Effector memory CD4-positive, alpha-beta T cell (primary cell): ENCODE results near the gene MYBPH.

Experiments used
- DNase-seq, 3 donors: peaks; one replicate each; pipeline ENCODE4 v3.0.0-alpha.2; 2020
- H3K27ac ChIP-seq: 2 replicates; pipeline ENCODE4 v1.7.0; 2013; ENCODE audit warnings: mild to moderate bottlenecking, low read length, moderate library complexity; ENCODE audit not compliant: insufficient read depth, poor library complexity, severe bottlenecking
- H3K27me3 ChIP-seq: replicated peaks from 2 replicates; pipeline ENCODE4 v1.7.0; 2013; ENCODE audit warnings: mild to moderate bottlenecking, low read length; ENCODE audit not compliant: insufficient read depth, control insufficient read depth, poor library complexity, severe bottlenecking
- H3K36me3 ChIP-seq: 2 replicates; pipeline ENCODE4 v1.7.0; 2013; ENCODE audit warnings: mild to moderate bottlenecking, low read length, moderate library complexity; ENCODE audit not compliant: control insufficient read depth, insufficient read depth
- H3K4me1 ChIP-seq: 2 replicates; pipeline ENCODE4 v1.7.0; 2013; ENCODE audit warnings: low read length, mild to moderate bottlenecking; ENCODE audit not compliant: control insufficient read depth, insufficient read depth, poor library complexity, severe bottlenecking
- H3K4me3 ChIP-seq: 2 replicates; pipeline ENCODE4 v1.7.0; 2013; ENCODE audit warnings: low read length, low read depth, mild to moderate bottlenecking; ENCODE audit not compliant: insufficient read depth, poor library complexity, severe bottlenecking
- H3K9me3 ChIP-seq: 2 replicates; pipeline ENCODE4 v1.7.0; 2013; ENCODE audit warnings: mild to moderate bottlenecking, low read length, moderate library complexity; ENCODE audit not compliant: control insufficient read depth

The MYBPH gene

GRCh38 chr1:203214871-203215270 is 39.2 kb upstream of the MYBPH start:
- Histone ChIP-seq H3K9me3 (no peaks in the 10 kb centered on the region), H3K27ac (no peak overlapping the region), H3K4me3 (no peak overlapping the region), H3K4me1 (no peaks in the 10 kb centered on the region), H3K27me3 (no peaks in the 10 kb centered on the region), H3K36me3 (no peaks in the 10 kb centered on the region)
- no peak for DNase-seq

- H3K9me3 ChIP-seq, result no peaks in the 10 kb centered on the region
Measured at GRCh38 chr1:203213126-203213525, 37.5 kb upstream of the MYBPH start.

DNA sequence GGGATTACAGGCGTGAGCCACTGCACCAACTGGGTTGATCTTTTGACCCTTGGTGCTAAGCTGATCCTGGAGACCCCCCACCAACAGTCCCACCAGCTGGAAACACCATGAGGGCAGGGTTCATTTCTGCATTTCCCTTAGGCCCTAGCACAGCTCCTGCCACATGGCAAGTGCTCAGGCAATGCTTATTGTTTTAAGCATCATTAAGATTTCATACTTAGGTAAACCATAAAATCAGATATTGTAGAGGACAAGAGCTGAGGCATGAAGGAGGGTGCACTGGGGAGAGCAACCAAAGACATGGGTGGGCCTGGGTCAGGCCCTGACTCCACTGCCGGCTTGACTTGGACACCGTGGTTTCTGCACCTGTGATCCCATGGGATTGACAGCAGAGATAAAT is 36.2 kb upstream of the MYBPH start:
- Histone ChIP-seq H3K4me3 (no peak overlapping the region), H3K36me3 (no peaks in the 10 kb centered on the region), H3K4me1 (no peaks in the 10 kb centered on the region), H3K27ac (no peak overlapping the region), H3K27me3 (no peaks in the 10 kb centered on the region), H3K9me3 (no peaks in the 10 kb centered on the region)
- DNase-seq, result no peak

More at GRCh38 chr1:203213126-203213525, 37.5 kb upstream of the MYBPH start:
- H3K27ac ChIP-seq, result no peak overlapping the region
- H3K4me3 ChIP-seq, result no peak overlapping the region
- no peaks in the 10 kb centered on the region for H3K4me1 ChIP-seq
- H3K36me3 ChIP-seq, result no peaks in the 10 kb centered on the region
- DNase-seq, result no peak
- H3K27me3 ChIP-seq, result no peaks in the 10 kb centered on the region

- Histone ChIP-seq H3K9me3 (no peaks in the 10 kb centered on the region), H3K4me3 (no peak overlapping the region), H3K36me3 (no peaks in the 10 kb centered on the region), H3K27ac (no peak overlapping the region), H3K4me1 (no peaks in the 10 kb centered on the region), H3K27me3 (no peaks in the 10 kb centered on the region)
- DNase-seq, result no peak
Measured at GRCh38 chr1:203210988-203211387, 35.4 kb upstream of the MYBPH start.

- Histone ChIP-seq H3K4me3 (no peak overlapping the region), H3K27me3 (no peaks in the 10 kb centered on the region), H3K36me3 (no peaks in the 10 kb centered on the region), H3K9me3 (no peaks in the 10 kb centered on the region), H3K4me1 (no peaks in the 10 kb centered on the region), H3K27ac (no peak overlapping the region)
- DNase-seq, result no peak
Measured at GRCh38 chr1:203210350-203210749, 34.7 kb upstream of the MYBPH start.

- no peaks in the 10 kb centered on the region for H3K36me3 ChIP-seq
- H3K27ac ChIP-seq, result no peak overlapping the region
- no peak overlapping the region for H3K4me3 ChIP-seq
- DNase-seq, result no peak
- no peaks in the 10 kb centered on the region for H3K9me3 ChIP-seq
- H3K27me3 ChIP-seq, result no peaks in the 10 kb centered on the region
- H3K4me1 ChIP-seq, result no peaks in the 10 kb centered on the region
Measured at GRCh38 chr1:203208181-203208580, 32.6 kb upstream of the MYBPH start.

- Histone ChIP-seq H3K4me3 (no peak overlapping the region), H3K27me3 (no peaks in the 10 kb centered on the region), H3K27ac (no peak overlapping the region), H3K36me3 (no peaks in the 10 kb centered on the region), H3K9me3 (no peaks in the 10 kb centered on the region), H3K4me1 (no peaks in the 10 kb centered on the region)
- no peak for DNase-seq
Measured at GRCh38 chr1:203207751-203208150, 32.1 kb upstream of the MYBPH start.

GRCh38 chr1:203206129-203206687 is 30.6 kb upstream of the MYBPH start:
- Histone ChIP-seq H3K4me3 (no peak overlapping the region), H3K9me3 (no peaks in the 10 kb centered on the region), H3K4me1 (no peaks in the 10 kb centered on the region), H3K27me3 (no peaks in the 10 kb centered on the region), H3K36me3 (no peaks in the 10 kb centered on the region), H3K27ac (no peak overlapping the region)
- no peak for DNase-seq

GRCh38 chr1:203204756-203205155 is 29.1 kb upstream of the MYBPH start:
- Histone ChIP-seq H3K27me3 (no peaks in the 10 kb centered on the region), H3K9me3 (no peaks in the 10 kb centered on the region), H3K27ac (no peak overlapping the region), H3K4me1 (no peaks in the 10 kb centered on the region), H3K36me3 (no peaks in the 10 kb centered on the region), H3K4me3 (no peak overlapping the region)
- DNase-seq, result no peak

- Histone ChIP-seq H3K36me3 (no peaks in the 10 kb centered on the region), H3K27me3 (no peaks in the 10 kb centered on the region), H3K27ac (no peak overlapping the region), H3K4me3 (no peak overlapping the region), H3K4me1 (no peaks in the 10 kb centered on the region), H3K9me3 (no peaks in the 10 kb centered on the region)
- DNase-seq, result no peak
Measured at GRCh38 chr1:203202431-203203245, 27.0 kb upstream of the MYBPH start.
